SK-N-SH (cell line): Measurements from ENCODE around the gene CDK8. TPM values are rescaled to one million over a fixed set of nuclear protein-coding genes. Genes with fewer than 3 reads are reported as not detected.

Experiments used
- CTCF ChIA-PET: fragments of 300-600, 350-600 bp; formaldehyde crosslinking; extraction: SDS; loops from one replicate; lab custom pipeline; 2021; lab: Yijun Ruan, JAX
- POLR2A ChIA-PET: fragments of 350-600 bp; sonication (Branson Sonifier 250); formaldehyde crosslinking; extraction: SDS; loops from one replicate; lab custom pipeline; 2020; ENCODE audit warnings: antibody characterized with exemption, inconsistent platforms; lab: Yijun Ruan, JAX
- DNase-seq: peaks from one replicate; pipeline ENCODE4 v3.0.0; 2012
- H2AFZ ChIP-seq: fragments of 200-600 bp; sonication (generic); 2 replicates; pipeline ENCODE4 v1.8.1; 2016; ENCODE audit warnings: antibody characterized with exemption, mild to moderate bottlenecking, low read depth
- H3F3A ChIP-seq: fragments of 200-600 bp; sonication (generic); replicated peaks from 2 replicates; pipeline ENCODE3; 2016; ENCODE audit warnings: antibody characterized with exemption, mild to moderate bottlenecking; ENCODE audit not compliant: insufficient read depth
- H3K27ac ChIP-seq, 2 experiments: fragments of 200-500 bp in 1 of 2; fragments of 200-600 bp in 1 of 2; sonication (Bioruptor generic) in 1 of 2; sonication (generic), shearing (Covaris generic) in 1 of 2; 2 replicates each; pipeline versions ENCODE4 v1.5.1 to v1.6.1; 2014 to 2016; ENCODE audit warnings: low read depth in 2 of 2, inconsistent platforms in 1 of 2, low read length in 1 of 2, mild to moderate bottlenecking in 1 of 2, mixed read lengths in 1 of 2
- H3K27me3 ChIP-seq: fragments of 200-600 bp; sonication (generic), shearing (Covaris generic); 2 replicates; pipeline ENCODE4 v1.6.1; 2016; ENCODE audit warnings: mixed run types; ENCODE audit not compliant: insufficient read depth
- H3K36me3 ChIP-seq, 2 experiments: fragments of 200-500 bp in 1 of 2; fragments of 200-600 bp in 1 of 2; sonication (Bioruptor generic) in 1 of 2; sonication (generic) in 1 of 2; replicated peaks in 1 of 2; 2 replicates each; pipeline versions ENCODE3 to v1.5.1; 2014 to 2016; ENCODE audit warnings: low read length in 1 of 2, mild to moderate bottlenecking in 1 of 2; ENCODE audit not compliant: insufficient read depth in 2 of 2, control insufficient read depth in 1 of 2
- H3K4me1 ChIP-seq, 2 experiments: fragments of 200-500 bp in 1 of 2; fragments of 200-600 bp in 1 of 2; sonication (Bioruptor generic) in 1 of 2; sonication (generic), shearing (Covaris generic) in 1 of 2; 2 replicates each; pipeline versions ENCODE4 v1.5.1 to v1.6.1; 2014 to 2016; ENCODE audit warnings: low read depth in 1 of 2, low read length in 1 of 2, mixed run types in 1 of 2; ENCODE audit not compliant: insufficient read depth in 2 of 2, control insufficient read depth in 1 of 2
- H3K4me2 ChIP-seq: fragments of 200-600 bp; sonication (generic), shearing (Covaris generic); 2 replicates; pipeline ENCODE4 v1.6.1; 2017; ENCODE audit warnings: mixed run types
- H3K4me3 ChIP-seq, 2 experiments: fragments of 200-500 bp in 1 of 2; fragments of 200-600 bp in 1 of 2; sonication (Bioruptor generic) in 1 of 2; sonication (generic), shearing (Covaris generic) in 1 of 2; 2 replicates each; pipeline versions ENCODE4 v1.5.1 to v1.8.1; 2014 to 2016; ENCODE audit warnings: low read depth in 2 of 2, inconsistent platforms in 1 of 2, low read length in 1 of 2, mild to moderate bottlenecking in 1 of 2, mixed read lengths in 1 of 2, moderate library complexity in 1 of 2
- H3K79me2 ChIP-seq: fragments of 200-600 bp; sonication (generic); 2 replicates; pipeline ENCODE4 v1.8.1; 2017; ENCODE audit warnings: mild to moderate bottlenecking; ENCODE audit not compliant: insufficient read depth
- H3K9ac ChIP-seq: fragments of 200-600 bp; sonication (generic); 2 replicates; pipeline ENCODE4 v1.6.1; 2017; ENCODE audit warnings: mixed run types
- H3K9me2 ChIP-seq: fragments of 200-600 bp; sonication (generic); 2 replicates; pipeline ENCODE4 v1.6.1; 2017; ENCODE audit warnings: mixed run types
- H3K9me3 ChIP-seq: fragments of 200-600 bp; sonication (generic); 2 replicates; pipeline ENCODE4 v1.6.1; 2017; ENCODE audit warnings: mixed run types, mild to moderate bottlenecking, moderate library complexity
- H4K20me1 ChIP-seq: fragments of 200-600 bp; sonication (generic); 2 replicates; pipeline ENCODE4 v1.6.1; 2017; ENCODE audit warnings: mild to moderate bottlenecking, mixed run types; ENCODE audit not compliant: insufficient read depth
- CHD2 ChIP-seq: fragments of 150-350 bp; IDR thresholded peaks from 2 replicates; pipeline ENCODE4 v1.6.1; 2018; ENCODE audit warnings: low read length; ENCODE audit not compliant: partially characterized antibody
- CTCF ChIP-seq: fragments of 200-600 bp; sonication (generic); IDR thresholded peaks from 2 replicates; pipeline ENCODE4 v1.6.1; 2017; ENCODE audit warnings: antibody characterized with exemption, mild to moderate bottlenecking, moderate library complexity
- EP300 ChIP-seq, 2 experiments: IDR thresholded peaks; 2 replicates each; pipeline versions ENCODE4 v1.4.0 to v1.6.1; 2012; ENCODE audit warnings: borderline replicate concordance in 1 of 2, low read depth in 1 of 2, low read length in 1 of 2
- EZH2phosphoT487 ChIP-seq: fragments of 200-600 bp; sonication (generic); IDR thresholded peaks from 2 replicates; pipeline ENCODE4 v1.6.1; 2017; ENCODE audit warnings: low read depth, mixed run types, mild to moderate bottlenecking, antibody characterized with exemption, moderate library complexity, borderline replicate concordance
- FOSL2 ChIP-seq: IDR thresholded peaks from 2 replicates; pipeline ENCODE4 v1.4.0; 2012; ENCODE audit warnings: low read depth, mild to moderate bottlenecking, moderate library complexity, borderline replicate concordance
- FOXM1 ChIP-seq: IDR thresholded peaks from 2 replicates; pipeline ENCODE4 v1.4.0; 2012; ENCODE audit warnings: low read depth, mild to moderate bottlenecking
- GATA2 ChIP-seq: sonication (generic); formaldehyde crosslinking; IDR thresholded peaks from 2 replicates; pipeline ENCODE4 v1.5.0; 2020; ENCODE audit warnings: mild to moderate bottlenecking, missing genetic modification reagents
- POLR2AphosphoS5 ChIP-seq: IDR thresholded peaks from 2 replicates; pipeline ENCODE4 v1.6.1; 2012; ENCODE audit warnings: low read depth, low read length
- REST ChIP-seq: IDR thresholded peaks from 2 replicates; pipeline ENCODE4 v1.6.1; 2012; ENCODE audit warnings: mild to moderate bottlenecking, low read depth, low read length, moderate library complexity
- RXRA ChIP-seq: IDR thresholded peaks from 2 replicates; pipeline ENCODE4 v1.4.0; 2012; ENCODE audit warnings: low read depth, mild to moderate bottlenecking, borderline replicate concordance
- SMC3 ChIP-seq: IDR thresholded peaks from 2 replicates; pipeline ENCODE4 v1.6.1; 2012; ENCODE audit warnings: low read depth, low read length, improper control_type of control experiment
- TAF1 ChIP-seq: IDR thresholded peaks from 2 replicates; pipeline ENCODE4 v1.6.1; 2012; ENCODE audit warnings: low read depth, mild to moderate bottlenecking, low read length, moderate library complexity, borderline replicate concordance
- YY1 ChIP-seq: IDR thresholded peaks from 2 replicates; pipeline ENCODE4 v1.4.0; 2012; ENCODE audit warnings: low read depth, mild to moderate bottlenecking
- ZBTB33 ChIP-seq: IDR thresholded peaks from 2 replicates; pipeline ENCODE4 v1.4.0; 2012; ENCODE audit warnings: low read depth, borderline replicate concordance
- WGBS: methylation state at CpG from one replicate; pipeline ENCODE4 v1.1.6; 2017; ENCODE audit warnings: low lambda C conversion rate; 5-methylcytosine and 5-hydroxymethylcytosine counted together
- polyA plus RNA-seq, 3 experiments: library from polyadenylated mRNA; depleted of rRNA; stranded (reverse); fragments of >200 nt; gene quantifications; 2 replicates each; pipeline ENCODE4 v1.2.3, GENCODE V29; 2012
- TF ChIP-seq, protein P1 (sequence below): IDR thresholded peaks from 2 replicates; pipeline ENCODE4 v1.4.0; 2012; ENCODE audit warnings: low read depth
- TF ChIP-seq, protein P2 (sequence below): IDR thresholded peaks from 2 replicates; pipeline ENCODE4 v1.4.0; 2012; ENCODE audit warnings: low read depth, borderline replicate concordance
- TF ChIP-seq, protein P3 (sequence below): IDR thresholded peaks from 2 replicates; pipeline ENCODE4; 2012

Gene CDK8
- polyA plus RNA-seq, 1 of the 3 experiments (the other 2 are of a cell fraction): 10.1 TPM

GRCh38 chr13:26401578-26402021 lies 147.7 kb downstream of the CDK8 start:
- DNase-seq: no peak
- H3K27ac ChIP-seq: no peak overlapping the region
- TF ChIP-seq GATA2 (no peak), FOSL2 (no peak), CTCF (no peak), EZH2phosphoT487 (no peak), POLR2AphosphoS5 (no peak), CHD2 (no peak), YY1 (no peak), ZBTB33 (no peak), SMC3 (no peak), REST (no peak), RXRA (no peak), TAF1 (no peak), FOXM1 (no peak), EP300 (IDR thresholded peaks at IDR 0.05; ENCODE audit: borderline replicate concordance in 1 of 2, low read depth in 1 of 2, low read length in 1 of 2) (no peak)
- TF ChIP-seq, protein P1, sequence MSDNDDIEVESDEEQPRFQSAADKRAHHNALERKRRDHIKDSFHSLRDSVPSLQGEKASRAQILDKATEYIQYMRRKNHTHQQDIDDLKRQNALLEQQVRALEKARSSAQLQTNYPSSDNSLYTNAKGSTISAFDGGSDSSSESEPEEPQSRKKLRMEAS: no peak
- TF ChIP-seq, protein P2, sequence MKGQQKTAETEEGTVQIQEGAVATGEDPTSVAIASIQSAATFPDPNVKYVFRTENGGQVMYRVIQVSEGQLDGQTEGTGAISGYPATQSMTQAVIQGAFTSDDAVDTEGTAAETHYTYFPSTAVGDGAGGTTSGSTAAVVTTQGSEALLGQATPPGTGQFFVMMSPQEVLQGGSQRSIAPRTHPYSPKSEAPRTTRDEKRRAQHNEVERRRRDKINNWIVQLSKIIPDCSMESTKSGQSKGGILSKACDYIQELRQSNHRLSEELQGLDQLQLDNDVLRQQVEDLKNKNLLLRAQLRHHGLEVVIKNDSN: no peak
- TF ChIP-seq, protein P3, sequence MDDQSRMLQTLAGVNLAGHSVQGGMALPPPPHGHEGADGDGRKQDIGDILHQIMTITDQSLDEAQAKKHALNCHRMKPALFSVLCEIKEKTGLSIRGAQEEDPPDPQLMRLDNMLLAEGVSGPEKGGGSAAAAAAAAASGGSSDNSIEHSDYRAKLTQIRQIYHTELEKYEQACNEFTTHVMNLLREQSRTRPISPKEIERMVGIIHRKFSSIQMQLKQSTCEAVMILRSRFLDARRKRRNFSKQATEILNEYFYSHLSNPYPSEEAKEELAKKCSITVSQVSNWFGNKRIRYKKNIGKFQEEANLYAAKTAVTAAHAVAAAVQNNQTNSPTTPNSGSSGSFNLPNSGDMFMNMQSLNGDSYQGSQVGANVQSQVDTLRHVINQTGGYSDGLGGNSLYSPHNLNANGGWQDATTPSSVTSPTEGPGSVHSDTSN: no peak
- H3K9ac ChIP-seq: no peak overlapping the region
- H4K20me1 ChIP-seq: no peaks in the 10 kb centered on the region
- H3K27me3 ChIP-seq: no peaks in the 10 kb centered on the region
- peaks cover 41 to 45% of the 10 kb centered on the region in 2 experiments for H3K36me3 ChIP-seq
- H3K4me2 ChIP-seq: no peak overlapping the region
- CTCF ChIA-PET: interaction anchor here (0.6 kb wide), 1 partner anchor 758 kb away, joined by 3 read pairs; no protein-coding TSS in a partner anchor
- H3K79me2 ChIP-seq: no peaks in the 10 kb centered on the region
- H2AFZ ChIP-seq: no peak overlapping the region
- H3K9me3 ChIP-seq: no peaks in the 10 kb centered on the region
- no peaks in the 10 kb centered on the region for H3K9me2 ChIP-seq
- no peak overlapping the region for H3K4me3 ChIP-seq
- POLR2A ChIA-PET: no interaction called here
- H3F3A ChIP-seq: no peaks in the 10 kb centered on the region
- WGBS: 92% methylated on average over 3 of the region's 3 CpGs
- H3K4me1 ChIP-seq: no peaks in the 10 kb centered on the region; a peak in 1 of 4 replicates
